NCI-H187 treated with DMSO at 0.1 percent for 48 hours (cell line): ENCODE results near the gene OXNAD1.

ENCODE experiments used
- DNase-seq: peaks from one replicate; lab custom pipeline; 2025; lab: John Stamatoyannopoulos, UW

Gene OXNAD1

DNA sequence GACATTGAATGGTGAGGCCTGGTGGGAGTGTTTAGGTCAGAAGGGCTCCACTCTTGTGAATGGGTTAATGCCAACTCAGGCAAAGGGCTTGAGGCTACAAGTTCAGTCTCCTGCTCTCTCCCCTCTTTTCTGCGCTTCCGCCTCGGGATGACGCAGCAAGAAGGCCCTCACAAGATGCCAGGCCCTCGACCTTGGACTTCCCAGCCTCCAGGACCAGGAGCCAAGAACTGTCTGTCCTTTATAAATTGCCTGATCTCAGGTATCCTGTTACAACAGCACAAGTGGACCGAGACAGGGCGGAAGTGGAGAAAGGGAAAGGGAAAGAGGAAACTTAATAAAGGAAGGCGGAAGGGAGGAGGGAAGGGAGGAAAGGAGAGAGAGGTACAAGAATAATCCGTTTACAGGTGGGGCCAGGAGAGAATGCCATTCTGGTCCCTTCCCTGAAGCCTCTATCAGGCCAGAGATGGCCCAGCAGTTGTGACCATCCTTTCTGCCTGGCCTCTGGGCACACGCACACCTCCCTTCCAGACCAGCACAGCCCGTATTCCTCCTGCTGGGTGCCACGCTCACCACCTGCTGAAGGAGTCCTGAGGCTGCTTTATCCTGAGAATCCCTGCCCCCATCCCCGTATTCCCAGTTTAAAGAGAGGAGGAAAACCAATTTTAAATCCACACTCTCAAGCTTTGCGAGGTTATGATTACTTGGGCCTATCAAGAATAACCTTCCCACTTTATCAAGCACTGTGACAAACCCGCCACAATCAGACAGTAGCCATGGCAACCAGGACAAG lies 64.2 kb downstream of the OXNAD1 start:
- DNase-seq: peak; percentile 6

DNA sequence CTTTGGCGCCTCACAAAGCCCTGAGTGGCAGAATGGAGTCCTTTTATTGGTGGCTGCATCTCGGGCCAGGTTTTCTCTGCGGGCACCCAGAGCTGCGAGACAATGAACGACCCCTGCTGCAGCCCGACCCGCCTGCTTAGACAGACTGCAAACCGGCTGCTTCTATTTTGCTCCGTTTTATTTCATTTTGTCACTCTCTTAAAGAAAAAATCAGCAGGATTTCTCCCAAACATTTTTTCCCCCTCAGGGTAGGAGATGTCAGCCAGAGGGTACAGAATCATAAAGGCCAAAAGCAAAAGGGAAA lies 64.8 kb downstream of the OXNAD1 start:
- DNase-seq: no peak

DNA sequence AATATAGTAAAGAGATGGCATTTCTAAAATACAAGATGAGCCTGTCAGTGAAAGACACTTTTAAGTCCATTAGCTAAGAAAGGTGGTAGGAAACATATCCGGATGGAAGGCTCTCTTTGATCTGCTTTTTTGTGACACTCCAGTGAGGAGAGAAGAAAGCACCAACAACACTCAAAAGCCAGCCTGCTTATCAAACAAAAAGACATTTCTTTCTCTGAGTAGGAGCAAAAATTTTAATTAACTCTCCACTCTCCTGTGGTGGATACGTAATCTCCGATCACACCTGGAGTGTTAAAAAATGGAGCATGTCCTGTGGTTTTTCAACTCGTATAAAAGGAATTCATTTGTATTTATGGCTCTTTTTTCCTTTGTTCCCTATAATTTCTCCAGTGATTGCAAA lies 65.3 kb downstream of the OXNAD1 start:
- DNase-seq: no peak

DNA sequence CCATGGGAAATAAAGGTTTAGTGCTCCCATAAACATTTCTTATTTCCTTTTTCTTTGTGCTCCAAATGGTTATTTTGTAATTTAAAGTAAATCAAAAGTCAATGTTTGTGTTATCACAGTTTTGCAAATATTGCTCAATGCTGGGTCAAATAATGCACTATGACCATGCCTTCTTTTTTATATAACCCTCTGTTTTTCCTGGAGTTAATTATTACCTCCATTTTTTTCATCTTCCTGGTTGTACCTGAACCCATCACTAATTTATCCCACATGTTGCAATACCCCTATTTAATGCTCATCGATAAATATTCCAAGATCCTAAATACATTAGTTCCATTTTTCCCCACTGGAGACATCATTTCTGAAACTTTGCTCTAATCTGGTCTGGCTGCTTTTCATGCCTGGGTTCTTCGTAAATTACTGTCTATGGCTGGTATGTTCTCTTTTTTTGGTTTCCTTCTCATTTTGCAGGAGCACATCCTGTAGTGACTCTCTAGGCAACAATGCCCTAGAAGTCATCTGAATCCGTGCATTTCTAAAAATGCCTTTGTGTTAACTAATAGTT lies 66.4 kb downstream of the OXNAD1 start:
- no peak for DNase-seq

DNA sequence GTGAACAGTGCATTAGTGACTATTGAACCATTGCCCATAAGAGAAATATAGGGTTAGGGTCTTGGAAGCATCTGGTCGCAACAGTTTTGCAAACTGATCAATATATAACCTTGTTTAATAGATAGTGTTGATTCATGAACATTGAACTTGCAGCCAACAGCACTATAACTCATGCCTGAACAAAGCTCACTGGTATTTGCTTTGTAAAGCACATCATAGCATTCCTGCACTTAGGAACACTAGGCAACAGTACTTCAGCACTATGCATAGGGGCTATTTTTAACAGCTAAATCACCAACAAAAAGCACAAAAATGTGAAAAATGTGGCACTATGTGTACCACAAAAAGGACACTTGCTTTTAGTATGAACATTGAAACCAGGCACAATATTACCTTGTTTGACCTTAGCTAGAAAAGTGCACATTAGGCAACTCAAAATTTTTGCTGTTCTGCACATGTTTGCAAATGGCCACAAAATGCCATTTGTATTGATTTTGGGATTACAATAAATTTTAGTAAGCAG lies 68.0 kb downstream of the OXNAD1 start:
- no peak for DNase-seq

DNA sequence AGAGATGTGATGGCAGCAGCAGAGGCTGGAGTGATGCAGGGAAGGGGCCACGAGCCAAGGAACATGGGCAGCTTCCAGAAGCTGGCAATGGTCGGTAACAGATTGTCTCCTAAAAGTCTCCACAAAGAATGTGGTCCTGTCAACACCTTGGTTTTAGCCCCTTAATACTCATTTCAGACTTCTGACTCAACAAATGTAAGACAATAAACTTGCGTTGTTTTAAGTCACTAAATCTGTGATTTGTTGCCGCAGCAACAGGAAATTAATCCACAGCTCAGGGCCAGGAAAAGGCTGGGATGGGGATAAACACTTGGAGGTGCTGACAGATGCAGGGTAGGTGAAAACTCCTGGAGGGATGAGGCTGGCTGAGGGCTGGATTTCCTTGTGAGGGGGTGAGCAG lies 69.9 kb downstream of the OXNAD1 start:
- no peak for DNase-seq

DNA sequence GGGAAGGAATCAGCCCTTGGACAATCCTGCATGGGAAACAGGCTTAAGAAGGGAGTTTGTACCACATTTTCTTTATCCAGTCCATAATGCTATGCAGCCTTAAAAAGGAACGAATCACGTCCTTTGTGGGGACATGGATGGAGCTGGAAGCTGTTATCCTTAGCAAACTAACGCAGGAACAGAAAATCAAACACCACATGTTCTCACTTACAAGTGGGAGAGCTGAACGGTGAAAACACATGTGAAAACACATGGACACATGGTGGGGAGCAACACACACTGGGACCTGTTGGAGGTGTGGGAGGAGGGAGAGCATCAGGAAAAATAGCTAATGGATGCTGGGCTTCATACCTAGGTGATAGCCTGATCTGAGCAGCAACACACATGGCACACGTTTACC lies 70.3 kb downstream of the OXNAD1 start:
- DNase-seq: no peak

DNA sequence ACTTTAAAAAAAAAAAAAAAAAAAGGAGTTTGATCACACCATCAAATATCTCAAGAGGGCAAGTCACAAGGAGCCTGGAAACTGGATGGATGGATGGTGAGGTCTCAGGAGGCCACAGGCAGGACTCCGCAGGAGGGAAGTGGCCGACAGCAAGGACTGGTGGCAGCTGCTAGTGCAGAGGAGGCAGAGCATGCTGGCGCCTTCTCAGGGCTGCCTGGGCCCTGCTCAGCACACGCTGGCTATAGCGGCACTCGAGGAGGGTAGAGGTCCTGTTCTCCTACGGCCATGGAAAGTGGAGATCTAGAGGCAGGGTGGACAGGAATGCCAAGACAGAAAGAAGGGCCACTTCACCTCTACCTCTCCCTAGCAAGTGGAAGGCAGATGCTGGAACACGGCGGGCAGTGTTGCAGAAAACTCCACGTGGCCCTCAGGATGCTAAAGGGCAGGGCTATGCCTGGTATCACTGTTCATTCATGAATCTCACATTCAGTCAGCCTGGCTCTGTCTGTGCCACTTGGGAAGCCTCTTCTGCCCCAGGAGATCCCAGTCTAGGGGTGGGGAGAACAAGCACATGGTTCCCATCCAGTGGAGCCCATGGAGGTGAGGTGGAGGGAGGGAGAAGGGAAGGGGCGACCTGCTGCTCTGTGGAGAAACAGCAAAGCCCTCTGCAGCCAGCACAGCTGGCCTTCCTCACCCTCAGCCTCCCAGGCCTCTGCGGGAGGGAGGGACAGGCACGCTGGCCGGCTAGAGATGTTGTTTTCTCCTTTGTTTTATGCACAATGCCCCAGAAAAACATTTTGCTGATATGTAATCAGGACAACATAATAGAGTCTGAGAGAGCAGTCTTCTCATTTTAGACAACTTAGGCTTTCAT lies 71.0 kb downstream of the OXNAD1 start:
- no peak for DNase-seq

DNA sequence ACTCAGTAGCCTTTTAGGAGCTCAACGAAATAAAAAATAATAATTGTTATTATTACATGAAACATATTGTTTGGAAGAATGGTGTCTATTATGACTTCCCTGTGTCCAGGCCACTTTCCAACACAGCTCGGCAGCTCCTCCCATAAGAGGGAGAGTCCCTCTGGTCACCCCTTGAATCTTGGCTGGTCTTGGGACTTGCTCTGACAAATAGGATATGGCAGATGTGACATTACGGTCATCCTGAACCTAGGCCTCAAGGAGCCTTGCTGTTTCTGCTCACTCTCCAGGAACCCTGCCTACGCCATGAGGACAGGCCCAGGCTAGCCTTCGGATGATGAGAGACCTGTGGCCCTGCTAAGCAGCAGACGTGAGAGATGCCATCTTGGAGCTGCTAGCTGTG lies 71.8 kb downstream of the OXNAD1 start:
- DNase-seq: no peak

DNA sequence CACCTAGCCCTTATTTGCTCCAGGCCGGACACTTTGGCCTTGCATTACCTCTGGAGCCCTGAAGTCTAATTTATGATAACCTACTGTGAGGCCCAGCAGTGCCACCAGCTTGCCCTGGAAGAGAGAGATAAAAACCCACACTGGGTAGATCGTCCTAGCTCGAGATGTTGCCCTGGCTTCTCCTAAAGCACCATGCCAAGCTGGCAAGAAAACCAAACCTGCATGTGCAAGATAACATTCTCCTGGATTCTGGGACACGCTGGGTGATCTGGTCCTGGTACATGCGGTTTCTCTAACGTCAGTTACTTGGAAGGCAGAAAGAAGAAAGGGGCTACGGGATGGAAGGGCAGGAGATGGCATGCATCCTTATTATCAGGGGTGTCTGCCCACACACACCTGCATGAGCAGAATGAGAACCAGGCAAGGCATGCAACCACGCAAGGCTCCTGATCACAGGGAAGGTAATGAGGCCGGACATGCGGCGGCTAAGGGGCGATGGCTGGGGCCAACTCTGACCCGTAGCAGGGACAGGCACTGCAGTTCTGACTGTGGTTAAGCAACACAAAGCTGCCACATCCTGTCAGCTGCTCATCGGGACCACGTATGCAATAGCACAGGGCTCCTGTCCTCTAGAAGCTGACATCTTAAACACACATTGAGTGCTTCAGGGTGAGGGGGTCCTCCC lies 73.0 kb downstream of the OXNAD1 start:
- DNase-seq: no peak

DNA sequence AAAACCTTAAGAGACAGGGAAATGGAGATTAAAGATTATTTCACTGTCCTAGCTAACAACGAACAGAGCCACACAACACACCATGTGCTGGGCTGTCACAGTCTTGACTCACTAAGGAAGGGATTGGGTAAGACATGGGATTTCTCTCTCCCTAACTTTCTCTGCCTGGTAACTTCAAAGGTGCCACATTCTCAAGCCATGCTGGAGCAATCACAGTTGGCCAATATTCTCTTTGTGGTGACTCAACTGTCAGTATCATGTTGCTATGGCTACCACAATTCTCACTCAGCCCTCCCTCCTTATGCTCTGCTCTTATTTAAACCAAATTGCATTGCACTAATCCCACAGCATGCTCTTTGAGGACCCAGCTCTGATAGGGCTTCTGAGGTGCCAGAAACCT lies 74.0 kb downstream of the OXNAD1 start:
- DNase-seq: no peak

DNA sequence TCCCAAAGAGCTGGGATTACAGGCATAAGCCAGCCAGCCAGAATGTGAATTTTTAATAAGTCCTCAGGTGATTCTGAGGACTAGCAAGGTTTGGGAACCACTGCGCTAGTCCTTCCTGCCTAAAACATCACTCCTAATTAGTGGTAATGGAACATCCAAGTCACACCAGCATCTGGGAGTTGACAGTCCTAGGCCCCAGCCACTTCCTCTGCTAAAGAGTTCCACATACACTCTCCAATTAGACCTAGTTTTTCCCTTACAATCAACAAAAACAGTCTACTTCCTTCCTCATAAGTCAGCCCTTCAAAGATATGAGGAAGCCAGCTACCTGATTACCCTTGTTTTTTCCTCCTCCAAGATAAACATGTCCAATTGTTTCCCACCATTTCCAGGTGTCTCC lies 78.1 kb downstream of the OXNAD1 start:
- no peak for DNase-seq

DNA sequence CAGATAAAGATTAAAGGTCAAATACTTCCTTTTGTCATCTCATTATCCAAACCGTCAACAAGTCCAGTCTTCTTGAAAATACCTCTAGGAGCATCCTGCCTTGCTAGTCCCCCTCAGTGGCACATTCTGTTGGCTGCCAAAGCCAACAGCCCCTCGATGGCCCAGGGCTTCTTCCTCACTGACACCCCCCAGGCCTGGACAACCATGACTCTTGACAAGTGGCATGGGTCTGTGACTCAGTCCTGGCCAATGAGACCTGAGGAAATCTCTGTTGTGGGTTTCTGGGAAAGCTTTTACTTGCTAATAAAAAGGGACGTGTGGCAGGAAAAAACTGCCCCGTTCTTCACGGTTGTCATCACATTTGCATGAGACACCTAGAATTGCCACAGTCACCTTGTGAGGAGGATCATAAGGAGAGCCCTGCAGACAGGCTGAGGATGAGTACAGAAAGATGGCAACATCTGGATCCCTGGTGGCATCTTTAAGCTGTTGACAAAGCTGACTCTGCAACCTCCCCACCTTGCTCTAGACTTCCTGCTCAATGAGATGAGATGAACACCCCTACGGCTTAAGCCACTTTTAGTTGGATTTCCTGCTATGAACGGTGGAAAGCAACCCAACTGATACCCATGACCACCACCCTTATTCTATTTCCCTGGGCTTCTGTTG lies 81.5 kb downstream of the OXNAD1 start:
- no peak for DNase-seq

DNA sequence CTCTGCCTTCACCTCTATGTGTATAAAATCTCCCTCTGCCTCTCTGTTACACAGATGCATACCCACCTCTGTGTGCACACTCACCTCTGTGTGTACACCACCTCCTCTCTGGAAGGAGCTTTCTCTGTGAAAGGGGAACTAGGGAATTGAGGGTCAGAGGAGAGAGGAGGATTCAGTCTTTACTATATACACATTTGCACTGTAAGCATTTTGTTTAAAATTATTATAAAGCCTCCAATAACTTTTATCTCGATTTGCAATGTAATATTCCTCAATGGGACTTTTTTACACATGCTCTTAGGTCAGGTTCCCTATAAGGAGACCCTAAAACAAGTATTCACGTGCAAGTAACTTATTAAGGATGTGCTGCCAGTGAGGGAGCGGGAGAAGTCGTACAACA lies 82.5 kb downstream of the OXNAD1 start:
- DNase-seq: no peak

DNA sequence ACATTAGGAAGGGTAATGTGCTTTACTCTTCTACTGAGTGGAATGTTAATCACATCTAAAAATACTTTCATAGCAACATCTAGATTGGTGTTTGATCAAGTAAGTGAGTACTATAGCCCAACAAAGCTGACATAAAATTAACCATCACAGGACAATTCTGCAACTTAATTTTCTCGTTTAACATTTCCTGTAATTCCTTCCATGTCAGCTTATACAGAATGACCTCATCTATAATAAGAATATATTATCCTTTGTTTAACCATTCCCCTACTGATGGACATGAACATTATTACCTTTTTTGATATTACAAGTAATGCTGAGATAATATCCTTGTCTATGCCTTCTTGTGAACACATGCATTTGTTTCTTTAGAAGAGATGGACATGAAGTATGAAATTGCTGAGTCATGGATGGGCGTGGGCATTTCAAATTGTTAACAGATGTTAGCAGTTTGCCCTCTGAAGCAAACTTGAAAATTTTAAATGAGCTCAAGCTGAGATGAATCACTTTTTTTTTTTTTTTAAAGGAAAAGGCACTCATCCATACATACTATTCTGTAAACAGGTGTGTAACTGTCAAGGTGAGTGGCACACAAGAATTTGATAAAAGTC lies 85.1 kb downstream of the OXNAD1 start:
- no peak for DNase-seq

DNA sequence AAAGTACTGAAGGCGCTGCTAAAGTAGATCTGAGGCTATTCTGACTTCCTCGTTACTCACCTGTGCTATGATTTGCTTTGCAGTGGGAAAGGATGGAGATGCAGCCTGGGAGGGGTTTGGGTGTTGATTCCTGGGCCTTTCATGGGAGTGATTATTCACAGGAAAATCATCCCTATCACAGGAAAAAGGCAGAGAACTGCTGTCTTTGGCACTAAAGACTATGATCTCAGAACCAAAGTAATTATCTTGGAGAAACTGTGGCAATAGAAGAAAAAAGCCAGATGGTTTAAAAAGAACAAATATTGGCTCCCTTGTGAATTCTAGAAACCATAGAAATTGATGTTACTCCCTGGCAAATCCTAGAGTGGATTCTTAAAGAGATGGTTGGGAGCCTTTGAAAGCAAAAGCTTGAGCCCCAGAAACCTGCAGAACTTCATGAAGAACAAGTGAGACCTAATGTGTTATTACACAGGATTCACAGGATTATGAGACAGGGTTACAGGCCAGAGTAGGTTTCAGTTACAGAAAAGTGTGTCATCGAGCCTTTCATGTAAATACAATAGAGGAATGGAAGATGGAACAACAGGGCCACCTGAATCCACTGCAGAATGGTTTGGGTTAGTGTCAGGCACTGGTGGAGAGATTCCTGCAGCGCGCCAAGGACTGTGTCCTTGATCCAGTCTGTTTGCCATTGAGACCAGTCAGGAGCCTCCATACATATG lies 85.7 kb downstream of the OXNAD1 start:
- DNase-seq: no peak

DNA sequence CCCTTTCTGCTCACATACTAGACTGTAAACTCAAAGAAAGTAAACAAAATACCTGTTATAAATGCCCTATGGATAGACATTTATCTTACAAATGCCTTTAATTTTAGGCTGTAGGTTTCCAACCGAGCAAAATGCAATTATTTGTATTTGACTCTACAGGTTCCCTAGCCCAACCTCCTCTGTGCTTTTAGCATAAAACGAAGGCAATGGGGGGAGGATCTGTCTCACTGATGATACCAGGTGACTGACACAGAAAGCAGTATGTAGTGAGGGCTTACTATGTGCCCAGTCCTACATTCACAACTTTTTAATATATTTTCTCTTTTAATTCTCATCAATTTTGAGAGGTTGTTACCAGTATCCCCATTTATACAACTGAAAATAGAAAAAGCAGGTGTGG lies 87.4 kb downstream of the OXNAD1 start:
- no peak for DNase-seq

DNA sequence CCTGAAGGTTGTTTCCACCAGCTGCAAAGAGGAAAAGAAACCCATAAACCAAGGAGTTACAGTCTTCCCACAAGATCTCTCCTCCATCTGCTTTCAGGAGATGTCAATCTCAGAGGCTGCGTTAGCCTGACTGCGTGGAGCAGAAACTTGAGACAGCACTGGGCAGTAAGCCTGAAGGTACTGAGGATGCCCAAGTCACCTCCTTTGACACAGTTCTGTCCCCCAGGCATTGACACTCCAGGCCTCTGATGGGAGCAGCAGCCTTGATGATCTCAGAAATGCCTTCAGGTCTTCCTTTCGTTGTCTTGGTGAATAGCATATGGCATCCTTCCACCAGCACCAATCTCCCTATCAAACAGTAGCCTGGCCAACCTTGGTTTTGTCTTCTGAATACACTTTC lies 89.3 kb downstream of the OXNAD1 start:
- no peak for DNase-seq
